Bronchial epithelial cell (primary cell): Measurements from ENCODE around the gene TGFBR3L. TPM values are rescaled to one million over a fixed set of nuclear protein-coding genes. Genes with fewer than 3 reads are reported as not detected.

Source experiments
- DNase-seq: peaks from one replicate; pipeline ENCODE4 v3.0.0-alpha.2; 2010; ENCODE audit warnings: low read depth
- FAIRE-seq: peaks from 2 replicates; lab custom pipeline; 2011; peaks lifted over from hg19 to GRCh38; lab: Jason Lieb, UNC
- H3K27me3 ChIP-seq: 2 replicates; pipeline ENCODE4 v1.5.1; 2011; ENCODE audit warnings: low read length; ENCODE audit not compliant: control insufficient read depth, insufficient read depth
- H3K36me3 ChIP-seq: 2 replicates; pipeline ENCODE4 v1.5.1; 2011; ENCODE audit warnings: low read length; ENCODE audit not compliant: control insufficient read depth, insufficient read depth
- H3K4me3 ChIP-seq: 2 replicates; pipeline ENCODE4 v1.5.1; 2011; ENCODE audit warnings: mild to moderate bottlenecking, low read depth, low read length, control low read depth
- CTCF ChIP-seq: IDR thresholded peaks from 2 replicates; pipeline ENCODE4 v1.5.1; 2011; ENCODE audit warnings: mild to moderate bottlenecking, moderate library complexity, low read length, control low read depth, inconsistent platforms; ENCODE audit not compliant: insufficient read depth, severe bottlenecking
- total RNA-seq: library from RNA; depleted of rRNA; stranded (reverse); fragments of >200 nt; gene quantifications from 2 replicates; pipeline ENCODE4 v1.2.1, GENCODE V29; 2014

Gene TGFBR3L
- total RNA-seq, 1 donor from 2014 or later: 1.8 TPM

GRCh38 chr19:7919610-7920518 lies 5.2 kb downstream of the TGFBR3L start, which contains the start of gene SNAPC2:
Gene SNAPC2, plus strand, starts transcription at chr19:7920338. Its CDS starts 29 bp downstream, at chr19:7920367.
- Histone ChIP-seq H3K27me3 (peaks cover 2% of the 10 kb centered on the region), H3K4me3 (peak within 1 kb of the TSS; percentile 77), H3K36me3 (peaks cover 6% of the 10 kb centered on the region)
- DNase-seq (peak; percentile 75), FAIRE-seq (no peak)
- no peak for TF ChIP-seq CTCF

GRCh38 chr19:7920519-7921301 lies 6.1 kb downstream of the TGFBR3L start:
- peaks cover 6% of the 10 kb centered on the region for H3K36me3 ChIP-seq
- peak; percentile 76 for DNase-seq
- no peak for TF ChIP-seq CTCF
- H3K27me3 ChIP-seq: peaks cover 2% of the 10 kb centered on the region
- peak overlapping the region; percentile 77 for H3K4me3 ChIP-seq
- peak; percentile 98 for FAIRE-seq

GRCh38 chr19:7921302-7921966 lies 6.8 kb downstream of the TGFBR3L start:
- FAIRE-seq: no peak
- no peak for DNase-seq
- TF ChIP-seq CTCF: no peak
- H3K27me3 ChIP-seq: no peaks in the 10 kb centered on the region
- peaks cover 6% of the 10 kb centered on the region for H3K36me3 ChIP-seq
- peak overlapping the region; percentile 40 for H3K4me3 ChIP-seq

GRCh38 chr19:7921967-7922835 lies 7.6 kb downstream of the TGFBR3L start:
- peaks cover 10% of the 10 kb centered on the region for H3K36me3 ChIP-seq
- no peaks in the 10 kb centered on the region for H3K27me3 ChIP-seq
- FAIRE-seq: no peak
- no peak for DNase-seq
- H3K4me3 ChIP-seq: no peak overlapping the region
- no peak for TF ChIP-seq CTCF

- DNase-seq (no peak), FAIRE-seq (no peak)
- Histone ChIP-seq H3K36me3 (peaks cover 10% of the 10 kb centered on the region), H3K27me3 (no peaks in the 10 kb centered on the region), H3K4me3 (no peak overlapping the region)
- no peak for TF ChIP-seq CTCF
These were observed 8.2 kb downstream of the TGFBR3L start for GRCh38 chr19:7922836-7923195.
